AG08395 (cell line): Measurements from ENCODE around the gene LYPD6B.
"Not testable (repeated sequence)": the region's sequence is repeated elsewhere in the genome, so short reads cannot be mapped to it uniquely, and the experiment has no call there.

ENCODE experiments used
- DNase-seq: peaks from one replicate; pipeline ENCODE4 v3.0.0; 2012; ENCODE audit warnings: mixed read lengths, low spot score

Gene LYPD6B

GRCh38 chr2:149205143-149205542, 166.6 kb downstream of the LYPD6B start:
- DNase-seq, result no peak

- DNase-seq, result no peak
Observed at GRCh38 chr2:149213764-149214493, 175.4 kb downstream of the LYPD6B start.

- DNase-seq, result no peak
Observed at GRCh38 chr2:149218497-149218896, 180.0 kb downstream of the LYPD6B start.

GRCh38 chr2:149219856-149220255, 181.4 kb downstream of the LYPD6B start:
- no peak for DNase-seq

GRCh38 chr2:149221002-149221401, 182.5 kb downstream of the LYPD6B start:
- DNase-seq, result no peak

- DNase-seq, result no peak
Observed at GRCh38 chr2:149221898-149222297, 183.4 kb downstream of the LYPD6B start.

- no peak for DNase-seq
Observed at GRCh38 chr2:149223472-149224095, 185.1 kb downstream of the LYPD6B start.

- no peak for DNase-seq
Observed at GRCh38 chr2:149224543-149224942, 186.0 kb downstream of the LYPD6B start.

GRCh38 chr2:149225446-149225845, 186.9 kb downstream of the LYPD6B start:
- DNase-seq, result no peak

- DNase-seq, result no peak
Observed at GRCh38 chr2:149226790-149227189, 188.3 kb downstream of the LYPD6B start.

GRCh38 chr2:149235816-149236375, 197.4 kb downstream of the LYPD6B start:
- no peak for DNase-seq

- no peak for DNase-seq
Observed at GRCh38 chr2:149236410-149236809, 197.9 kb downstream of the LYPD6B start.

GRCh38 chr2:149246186-149246585, 207.7 kb downstream of the LYPD6B start:
- no peak for DNase-seq

GRCh38 chr2:149251436-149251835, 212.9 kb downstream of the LYPD6B start:
- not testable (repeated sequence) for DNase-seq

- DNase-seq, result not testable (repeated sequence)
Observed at GRCh38 chr2:149256877-149257276, 218.4 kb downstream of the LYPD6B start.

- no peak for DNase-seq
Observed at GRCh38 chr2:149258531-149258930, 220.0 kb downstream of the LYPD6B start.

GRCh38 chr2:149259136-149259535, 220.6 kb downstream of the LYPD6B start:
- no peak for DNase-seq

GRCh38 chr2:149261692-149262091, 223.2 kb downstream of the LYPD6B start:
- no peak for DNase-seq
